Trophoblast cell (in vitro differentiated cells and primary cell): Measurements from ENCODE around the gene NEDD8.
"Not testable (repeated sequence)": the region's sequence is repeated elsewhere in the genome, so short reads cannot be mapped to it uniquely, and the experiment has no call there.

Experiments used
- DNase-seq, 2 donors: peaks; one replicate each; pipeline ENCODE4 v3.0.0-alpha.2; 2016
- H2AFZ ChIP-seq: 2 replicates; pipeline ENCODE4 v1.6.1; 2013; ENCODE audit warnings: low read length, moderate library complexity, mild to moderate bottlenecking; ENCODE audit not compliant: insufficient read depth, poor library complexity
- H2AK5ac ChIP-seq: 2 replicates; pipeline ENCODE4 v1.6.1; 2013; ENCODE audit warnings: mild to moderate bottlenecking, low read length
- H2BK120ac ChIP-seq: 2 replicates; pipeline ENCODE4 v1.6.1; 2013; ENCODE audit warnings: low read length, mild to moderate bottlenecking, moderate library complexity; ENCODE audit not compliant: insufficient read depth, poor library complexity
- H2BK12ac ChIP-seq: 2 replicates; pipeline ENCODE4 v1.6.1; 2013; ENCODE audit warnings: mild to moderate bottlenecking, low read length, moderate library complexity
- H2BK5ac ChIP-seq: 2 replicates; pipeline ENCODE4 v1.6.1; 2013; ENCODE audit warnings: low read length, low read depth, moderate library complexity, mild to moderate bottlenecking; ENCODE audit not compliant: poor library complexity
- H3K14ac ChIP-seq: 2 replicates; pipeline ENCODE4 v1.6.1; 2013; ENCODE audit warnings: mild to moderate bottlenecking, low read length
- H3K18ac ChIP-seq: 2 replicates; pipeline ENCODE4 v1.6.1; 2013; ENCODE audit warnings: mild to moderate bottlenecking, low read length
- H3K23ac ChIP-seq: 2 replicates; pipeline ENCODE4 v1.6.1; 2013; ENCODE audit warnings: low read length
- H3K27ac ChIP-seq: 2 replicates; pipeline ENCODE4 v1.5.1; 2013; ENCODE audit warnings: low read depth, mild to moderate bottlenecking, inconsistent platforms, low read length, moderate library complexity
- H3K27me3 ChIP-seq: 2 replicates; pipeline ENCODE4 v1.6.1; 2013; ENCODE audit warnings: inconsistent platforms, mild to moderate bottlenecking, low read length, moderate library complexity; ENCODE audit not compliant: insufficient read depth
- H3K36me3 ChIP-seq, 2 experiments: 1 replicate in 1 of 2; 2 replicates in 1 of 2; pipeline ENCODE4 v1.6.1; 2013; ENCODE audit warnings: low read length in 2 of 2, mild to moderate bottlenecking in 2 of 2, moderate library complexity in 1 of 2; ENCODE audit not compliant: insufficient read depth in 2 of 2, control insufficient read depth in 1 of 2
- H3K4ac ChIP-seq: 2 replicates; pipeline ENCODE4 v1.6.1; 2013; ENCODE audit warnings: low read depth, mild to moderate bottlenecking, low read length, moderate library complexity
- H3K4me1 ChIP-seq, 2 experiments: 1 replicate in 1 of 2; 2 replicates in 1 of 2; pipeline ENCODE4 v1.6.1; 2013; ENCODE audit warnings: low read length in 2 of 2, mild to moderate bottlenecking in 2 of 2, moderate library complexity in 1 of 2; ENCODE audit not compliant: insufficient read depth in 2 of 2, control insufficient read depth in 1 of 2
- H3K4me2 ChIP-seq: 2 replicates; pipeline ENCODE4 v1.6.1; 2013; ENCODE audit warnings: inconsistent platforms, mild to moderate bottlenecking, low read length, moderate library complexity
- H3K4me3 ChIP-seq: 2 replicates; pipeline ENCODE4 v1.5.1; 2013; ENCODE audit warnings: mild to moderate bottlenecking, low read depth, low read length, inconsistent platforms
- H3K79me1 ChIP-seq: one replicate; pipeline ENCODE4 v1.6.1; 2013; ENCODE audit warnings: low read length
- H3K79me2 ChIP-seq: 2 replicates; pipeline ENCODE4 v1.6.1; 2013; ENCODE audit warnings: low read length, mild to moderate bottlenecking; ENCODE audit not compliant: control insufficient read depth, insufficient read depth, poor library complexity
- H3K9ac ChIP-seq: 2 replicates; pipeline ENCODE4 v1.6.1; 2013; ENCODE audit warnings: mild to moderate bottlenecking, low read length
- H3K9me3 ChIP-seq: 2 replicates; pipeline ENCODE4 v1.6.1; 2013; ENCODE audit warnings: low read depth, mild to moderate bottlenecking, control low read depth, inconsistent platforms, low read length; ENCODE audit not compliant: insufficient read depth
- H4K12ac ChIP-seq: 2 replicates; pipeline ENCODE4 v1.6.1; 2013; ENCODE audit warnings: low read depth, mild to moderate bottlenecking, low read length, moderate library complexity
- H4K8ac ChIP-seq: 2 replicates; pipeline ENCODE4 v1.6.1; 2013; ENCODE audit warnings: low read depth, mild to moderate bottlenecking, low read length, moderate library complexity
- H4K91ac ChIP-seq: one replicate; pipeline ENCODE4 v1.6.1; 2013; ENCODE audit warnings: low read depth, mild to moderate bottlenecking, low read length, moderate library complexity
- WGBS: extraction: QIAGEN DNeasy Blood & Tissue Kit; methylation state at CpG from one replicate; pipeline ENCODE4 v1.1.7; 2013; ENCODE audit warnings: missing lambda C conversion rate; ENCODE audit not compliant: insufficient read length, insufficient coverage; ENCODE audit errors: extremely low coverage; 5-methylcytosine and 5-hydroxymethylcytosine counted together

Gene NEDD8

DNA sequence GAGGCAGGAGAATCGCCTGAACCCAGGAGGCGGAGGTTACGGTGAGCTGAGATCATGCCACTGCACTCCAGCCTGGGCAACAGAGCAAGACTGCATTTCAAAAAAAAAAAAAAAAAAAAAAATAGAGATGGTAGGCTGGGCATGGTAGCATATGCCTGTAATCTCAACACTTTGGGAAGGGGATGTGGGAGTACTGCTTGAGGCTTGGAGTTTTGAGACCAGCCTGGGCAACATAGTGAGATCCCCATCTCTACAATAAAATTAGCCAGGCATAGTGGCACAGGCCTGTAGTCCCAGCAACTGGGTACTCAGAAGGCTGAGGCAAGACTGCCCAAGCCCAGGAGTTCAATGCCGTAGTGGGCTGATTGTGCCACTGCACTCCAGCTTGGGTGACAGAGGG, 9.2 kb downstream of the NEDD8 start:
- not testable (repeated sequence) for H3K4me1 ChIP-seq, H3K9me3 ChIP-seq, H2BK12ac ChIP-seq, H3K9ac ChIP-seq, H3K23ac ChIP-seq, H3K27ac ChIP-seq, H3K4me3 ChIP-seq, DNase-seq, H2AFZ ChIP-seq, H2BK5ac ChIP-seq, H3K79me2 ChIP-seq, H4K91ac ChIP-seq, H3K14ac ChIP-seq, H3K4me2 ChIP-seq, H4K12ac ChIP-seq, H3K79me1 ChIP-seq, H2BK120ac ChIP-seq, H3K18ac ChIP-seq, H3K27me3 ChIP-seq, H4K8ac ChIP-seq, H2AK5ac ChIP-seq
- H3K4ac ChIP-seq, result peak overlapping the region; percentile 89
- no CpG with 5 or more reads among the region's 4 CpGs for WGBS
- H3K36me3 ChIP-seq, result peaks cover 7 to 13% of the 10 kb centered on the region in 2 experiments

DNA sequence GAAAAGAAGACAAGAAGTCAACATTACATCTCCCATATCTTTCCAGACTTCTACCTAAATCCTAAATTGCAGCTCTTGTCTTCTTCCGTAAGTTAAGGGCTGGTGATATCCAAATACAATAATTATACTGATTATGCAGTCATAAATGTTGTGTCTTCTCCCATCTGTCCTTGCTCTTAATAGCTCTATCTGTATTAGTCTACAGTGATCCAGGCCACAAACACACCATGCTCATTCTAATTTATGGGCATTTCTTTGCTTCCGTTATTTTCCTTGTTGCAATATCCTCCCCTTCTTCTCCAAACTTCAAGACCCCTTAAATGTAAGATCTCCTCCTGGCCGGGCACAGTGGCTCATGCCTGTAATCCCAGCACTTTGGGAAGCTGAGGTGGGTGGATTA, 12.6 kb downstream of the NEDD8 start:
- Histone ChIP-seq H3K79me2 (peaks cover 5% of the 10 kb centered on the region), H3K27ac (no peak overlapping the region), H4K12ac (no peak overlapping the region), H2BK5ac (no peak overlapping the region), H3K9me3 (no peaks in the 10 kb centered on the region), H3K27me3 (no peaks in the 10 kb centered on the region), H2AFZ (no peak overlapping the region), H3K9ac (no peak overlapping the region), H3K23ac (no peak overlapping the region), H2BK12ac (no peak overlapping the region), H3K14ac (no peak overlapping the region), H4K91ac (no peak overlapping the region), H3K79me1 (peaks cover 3% of the 10 kb centered on the region), H3K36me3 (peaks cover 8 to 9% of the 10 kb centered on the region in 2 experiments), H3K4me1 (no peaks in the 10 kb centered on the region), H2BK120ac (no peak overlapping the region), H3K18ac (no peak overlapping the region), H3K4me3 (no peak overlapping the region), H4K8ac (no peak overlapping the region), H2AK5ac (no peak overlapping the region), H3K4ac (no peak overlapping the region), H3K4me2 (no peak overlapping the region)
- DNase-seq, result no peak
- no CpG with 5 or more reads among the region's 3 CpGs for WGBS

DNA sequence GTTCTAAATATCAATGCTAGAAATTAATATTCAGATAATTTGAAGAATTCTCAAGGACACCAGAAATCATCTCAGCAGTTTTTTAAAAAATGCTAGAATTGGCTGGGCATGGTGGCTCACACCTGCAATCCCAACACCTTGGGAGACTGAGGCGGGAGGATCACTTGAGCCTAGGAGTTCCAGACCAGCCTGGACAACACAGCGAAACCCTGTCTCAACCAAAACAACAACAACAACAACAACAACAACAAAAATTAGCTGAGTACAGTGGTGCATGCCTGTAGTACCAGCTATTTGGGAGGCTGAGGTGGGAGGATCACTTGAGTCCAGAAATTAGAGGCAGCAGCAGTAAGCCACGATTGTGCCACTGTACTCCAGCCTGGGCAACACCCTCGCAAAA, 13.1 kb downstream of the NEDD8 start:
- H3K23ac ChIP-seq, result no peak overlapping the region
- no peak for DNase-seq
- H3K27me3 ChIP-seq, result no peaks in the 10 kb centered on the region
- H3K4me1 ChIP-seq, result no peaks in the 10 kb centered on the region
- H4K91ac ChIP-seq, result no peak overlapping the region
- no peak overlapping the region for H3K4ac ChIP-seq
- WGBS, result no CpG with 5 or more reads among the region's 4 CpGs
- H3K27ac ChIP-seq, result no peak overlapping the region
- no peak overlapping the region for H3K9ac ChIP-seq
- H3K79me2 ChIP-seq, result peaks cover 5% of the 10 kb centered on the region
- H4K8ac ChIP-seq, result no peak overlapping the region
- H3K79me1 ChIP-seq, result peaks cover 3% of the 10 kb centered on the region
- H3K14ac ChIP-seq, result no peak overlapping the region
- H3K9me3 ChIP-seq, result no peaks in the 10 kb centered on the region
- H2BK120ac ChIP-seq, result no peak overlapping the region
- H2AK5ac ChIP-seq, result no peak overlapping the region
- H3K36me3 ChIP-seq, result peaks cover 7 to 8% of the 10 kb centered on the region in 2 experiments
- no peak overlapping the region for H3K4me2 ChIP-seq
- H3K4me3 ChIP-seq, result no peak overlapping the region
- no peak overlapping the region for H4K12ac ChIP-seq
- no peak overlapping the region for H2BK5ac ChIP-seq
- H3K18ac ChIP-seq, result no peak overlapping the region
- no peak overlapping the region for H2AFZ ChIP-seq
- no peak overlapping the region for H2BK12ac ChIP-seq

DNA sequence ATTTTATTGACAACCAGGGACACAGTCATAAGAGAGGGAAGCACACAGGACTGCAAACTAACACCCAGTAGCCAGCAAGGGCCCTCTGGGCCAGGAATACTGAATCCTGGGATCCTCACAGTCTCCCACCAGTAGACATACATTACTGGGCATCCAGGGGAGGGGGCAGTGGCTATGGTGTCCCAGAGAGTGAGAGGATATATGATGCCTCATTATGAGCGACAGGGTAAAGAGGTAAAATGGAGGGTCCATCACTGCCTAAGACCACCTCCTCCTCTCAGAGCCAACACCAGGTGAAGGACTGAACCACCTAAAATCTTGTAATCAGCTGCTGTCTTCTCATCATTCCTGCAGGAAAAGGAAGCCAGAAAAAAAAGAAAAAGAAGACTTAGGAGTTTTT, 15.3 kb downstream of the NEDD8 start:
- not testable (repeated sequence) for H3K27me3 ChIP-seq, H3K18ac ChIP-seq, H3K79me1 ChIP-seq, H3K4me3 ChIP-seq, DNase-seq, H3K27ac ChIP-seq, H2BK12ac ChIP-seq, H3K14ac ChIP-seq, H2BK120ac ChIP-seq, H3K23ac ChIP-seq, H3K4ac ChIP-seq, H3K36me3 ChIP-seq, H4K12ac ChIP-seq, H2AK5ac ChIP-seq, H3K9ac ChIP-seq, H3K4me1 ChIP-seq, H3K9me3 ChIP-seq, H3K4me2 ChIP-seq, H4K91ac ChIP-seq, H4K8ac ChIP-seq, H2BK5ac ChIP-seq, H3K79me2 ChIP-seq, H2AFZ ChIP-seq
- no CpG with 5 or more reads among the region's 1 CpG for WGBS
